CD14-positive monocyte (primary cell): ENCODE results near the gene DNAH1. TPM values are rescaled to one million over a fixed set of nuclear protein-coding genes. Genes with fewer than 3 reads are reported as not detected.
A peak's percentile ranks its signal among the peaks of the same experiment; 100 is the strongest.

Source experiments
- DNase-seq, 3 donors: peaks; one replicate each; pipeline ENCODE4 v3.0.0-alpha.2; 2011 to 2022
- H2AFZ ChIP-seq: 2 replicates; pipeline ENCODE4 v1.6.0; 2012; ENCODE audit warnings: mild to moderate bottlenecking, low read depth, low read length, inconsistent platforms; ENCODE audit not compliant: insufficient read depth, poor library complexity, severe bottlenecking
- H3K27ac ChIP-seq, 2 donors: 1 replicate in 1 of 2; 2 replicates in 1 of 2; pipeline ENCODE4 v1.5.1; 2012 to 2013; ENCODE audit warnings: low read length in 2 of 2, control low read depth in 1 of 2, inconsistent platforms in 1 of 2, low read depth in 1 of 2, mild to moderate bottlenecking in 1 of 2
- H3K27me3 ChIP-seq, 2 donors: one replicate each; pipeline versions ENCODE4 v1.6.0 to v1.6.1; 2011 to 2013; ENCODE audit warnings: low read length in 2 of 2; ENCODE audit not compliant: control insufficient read depth in 2 of 2, insufficient read depth in 2 of 2
- H3K36me3 ChIP-seq, 2 donors: replicated peaks in 1 of 2; 1 replicate in 1 of 2; 2 replicates in 1 of 2; pipeline versions ENCODE4 v1.5.1 to v1.6.1; 2012 to 2013; ENCODE audit warnings: low read length in 2 of 2, control low read depth in 1 of 2, inconsistent platforms in 1 of 2, mild to moderate bottlenecking in 1 of 2; ENCODE audit not compliant: insufficient read depth in 2 of 2, control insufficient read depth in 1 of 2
- H3K4me1 ChIP-seq, 2 donors: 1 replicate in 1 of 2; 2 replicates in 1 of 2; pipeline versions ENCODE4 v1.5.1 to v1.6.1; 2012 to 2013; ENCODE audit warnings: low read length in 2 of 2, control low read depth in 1 of 2, inconsistent platforms in 1 of 2, mild to moderate bottlenecking in 1 of 2, moderate library complexity in 1 of 2; ENCODE audit not compliant: insufficient read depth in 2 of 2, control insufficient read depth in 1 of 2
- H3K4me2 ChIP-seq: replicated peaks from 2 replicates; pipeline ENCODE3; 2012; ENCODE audit warnings: low read length, moderate library complexity, mild to moderate bottlenecking; ENCODE audit not compliant: poor library complexity, severe bottlenecking; ENCODE audit errors: extremely low read depth
- H3K4me3 ChIP-seq, 3 experiments: fragments of 200-600 bp in 1 of 3; sonication (generic) in 1 of 3; replicated peaks in 1 of 3; 1 replicate in 2 of 3; 2 replicates in 1 of 3; pipeline ENCODE4 v1.5.1; 2011 to 2013; ENCODE audit warnings: low read length in 3 of 3, mild to moderate bottlenecking in 3 of 3, control low read depth in 2 of 3, low read depth in 2 of 3, inconsistent platforms in 1 of 3, moderate library complexity in 1 of 3
- H3K79me2 ChIP-seq: 2 replicates; pipeline ENCODE4 v1.6.0; 2012; ENCODE audit warnings: mild to moderate bottlenecking, control low read depth, inconsistent platforms, low read length, moderate library complexity; ENCODE audit not compliant: insufficient read depth
- H3K9ac ChIP-seq: 2 replicates; pipeline ENCODE4 v1.6.0; 2017; ENCODE audit warnings: low read length, mild to moderate bottlenecking; ENCODE audit not compliant: insufficient read depth, poor library complexity, severe bottlenecking
- H3K9me3 ChIP-seq, 2 donors: replicated peaks in 1 of 2; 1 replicate in 1 of 2; 2 replicates in 1 of 2; pipeline versions ENCODE4 v1.5.1 to v1.6.1; 2012 to 2013; ENCODE audit warnings: low read length in 2 of 2, control low read depth in 1 of 2; ENCODE audit not compliant: control insufficient read depth in 1 of 2, insufficient read depth in 1 of 2
- H4K20me1 ChIP-seq: 2 replicates; pipeline ENCODE4 v1.6.0; 2012; ENCODE audit warnings: mild to moderate bottlenecking, low read length, control low read depth, moderate library complexity; ENCODE audit not compliant: insufficient read depth
- H3K27ac Mint-ChIP-seq, 7 donors: one replicate each; pipeline ENCODE4 v1.8.0; 2020; ENCODE audit warnings: mild to moderate bottlenecking in 7 of 7, mixed read lengths in 7 of 7, moderate library complexity in 6 of 7, inconsistent platforms in 2 of 7
- H3K27me3 Mint-ChIP-seq, 3 donors: one replicate each; pipeline ENCODE4 v1.8.0; 2021 to 2022; ENCODE audit warnings: low read depth in 3 of 3, mild to moderate bottlenecking in 3 of 3, mixed read lengths in 3 of 3, moderate library complexity in 3 of 3, inconsistent platforms in 1 of 3
- H3K36me3 Mint-ChIP-seq, 2 donors: one replicate each; pipeline ENCODE4 v1.8.0; 2020; ENCODE audit warnings: mixed read lengths in 2 of 2, inconsistent platforms in 1 of 2, mild to moderate bottlenecking in 1 of 2
- H3K4me1 Mint-ChIP-seq: one replicate; pipeline ENCODE4 v1.8.0; 2020; ENCODE audit warnings: mild to moderate bottlenecking, mixed read lengths
- H3K4me3 Mint-ChIP-seq, 2 donors: one replicate each; pipeline ENCODE4 v1.8.0; 2020; ENCODE audit warnings: mild to moderate bottlenecking in 2 of 2, mixed read lengths in 2 of 2, moderate library complexity in 1 of 2
- H3K9me3 Mint-ChIP-seq, 7 donors: one replicate each; pipeline ENCODE4 v1.8.0; 2020 to 2022; ENCODE audit warnings: mixed read lengths in 7 of 7, mild to moderate bottlenecking in 6 of 7, moderate library complexity in 6 of 7, inconsistent platforms in 2 of 7
- CTCF ChIP-seq: fragments of 200-600 bp; IDR thresholded peaks from one replicate; pipeline ENCODE4 v1.8.0; 2022; ENCODE audit warnings: antibody characterized with exemption, mild to moderate bottlenecking
- WGBS: methylation state at CpG from one replicate; pipeline ENCODE4 v1.1.5; 2013; ENCODE audit warnings: missing lambda C conversion rate; ENCODE audit not compliant: insufficient coverage; 5-methylcytosine and 5-hydroxymethylcytosine counted together
- intact Hi-C, 2 donors: fragments of 100-400 bp; cut with micrococcal nuclease; formaldehyde crosslinking; loops; one replicate each; pipeline versions ENCODE4 v1.15.0 to v1.15.1; 2023
- polyA plus RNA-seq, 3 donors: library from polyadenylated mRNA; depleted of rRNA in 1 of 3; unstranded in 2 of 3; stranded (reverse) in 1 of 3; fragments of 300-500 nt in 2 of 3; fragments of >200 nt in 1 of 3; fragmentation: Illumina TruSeq in 2 of 3; gene quantifications; 1 replicate in 2 of 3; 2 replicates in 1 of 3; pipeline ENCODE4 v1.2.3, GENCODE V29; 2012 to 2021

The DNAH1 gene
- polyA plus RNA-seq, 3 donors: 0.15 to 47.0 (median 0.25) TPM

GRCh38 chr3:52318186-52318816, 2.2 kb downstream of the DNAH1 start:
- Histone ChIP-seq H3K4me3 (no peak overlapping the region), H3K4me2 (no peak overlapping the region), H3K36me3 (peaks cover 0 to 14% of the 10 kb centered on the region in 2 donors), H3K27ac (no peak overlapping the region), H3K27me3 (no peaks in the 10 kb centered on the region), H4K20me1 (no peaks in the 10 kb centered on the region), H2AFZ (no peak overlapping the region), H3K9me3 (no peaks in the 10 kb centered on the region), H3K79me2 (peaks cover 3% of the 10 kb centered on the region), H3K4me1 (peaks cover 31 to 34% of the 10 kb centered on the region in 2 donors), H3K9ac (no peak overlapping the region)
- Mint-ChIP-seq H3K27me3 (peaks cover 3 to 11% (median 3%) of the 10 kb centered on the region in 3 donors), H3K4me3 (peak overlapping the region in 1 of 2 donors; percentile 10), H3K4me1 (peaks cover 42% of the 10 kb centered on the region), H3K36me3 (peaks cover 28 to 46% of the 10 kb centered on the region in 2 donors), H3K27ac (peak overlapping the region in 3 of 7 donors; percentile 3 to 41 (median 6)), H3K9me3 (no peaks in the 10 kb centered on the region)
- 92% methylated on average over 14 of the region's 14 CpGs for WGBS
- DNase-seq: no peak
- intact Hi-C loops: no loop called here
- TF ChIP-seq CTCF: no peak

GRCh38 chr3:52319921-52320595, 3.9 kb downstream of the DNAH1 start:
- WGBS: 96% methylated on average over 9 of the region's 10 CpGs
- no peak for DNase-seq
- H3K4me3 Mint-ChIP-seq: no peak overlapping the region
- H3K4me1 ChIP-seq: peaks cover 13 to 16% of the 10 kb centered on the region in 2 donors
- H3K4me3 ChIP-seq: no peak overlapping the region
- peaks cover 3 to 11% (median 3%) of the 10 kb centered on the region in 3 donors for H3K27me3 Mint-ChIP-seq
- no peaks in the 10 kb centered on the region for H3K79me2 ChIP-seq
- H3K27ac ChIP-seq: no peak overlapping the region
- H3K9me3 Mint-ChIP-seq: no peaks in the 10 kb centered on the region
- no peak for TF ChIP-seq CTCF
- H3K27ac Mint-ChIP-seq: peak overlapping the region in 2 of 7 donors; percentile 27 to 73
- H3K4me2 ChIP-seq: no peak overlapping the region
- peaks cover 0 to 14% of the 10 kb centered on the region in 2 donors for H3K36me3 ChIP-seq
- H2AFZ ChIP-seq: no peak overlapping the region
- intact Hi-C loops: no loop called here
- no peak overlapping the region for H3K9ac ChIP-seq
- H3K27me3 ChIP-seq: no peaks in the 10 kb centered on the region
- peaks cover 23 to 37% of the 10 kb centered on the region in 2 donors for H3K36me3 Mint-ChIP-seq
- H3K4me1 Mint-ChIP-seq: peaks cover 25% of the 10 kb centered on the region
- H4K20me1 ChIP-seq: no peaks in the 10 kb centered on the region
- no peaks in the 10 kb centered on the region for H3K9me3 ChIP-seq
